EL (cell line): ENCODE results near the gene WFDC1.

Source experiments
- DNase-seq: peaks from one replicate; pipeline ENCODE4 v3.0.0-alpha.2; 2016

WFDC1 gene

GRCh38 chr16:84294531-84295142 is at the start of gene WFDC1:
Gene WFDC1 (plus strand): TSS chr16:84294878. CDS start chr16:84294972, 94 bp downstream.
- DNase-seq: no peak

GRCh38 chr16:84245956-84246678 is 48.6 kb upstream of the WFDC1 start:
- DNase-seq: no peak

DNA sequence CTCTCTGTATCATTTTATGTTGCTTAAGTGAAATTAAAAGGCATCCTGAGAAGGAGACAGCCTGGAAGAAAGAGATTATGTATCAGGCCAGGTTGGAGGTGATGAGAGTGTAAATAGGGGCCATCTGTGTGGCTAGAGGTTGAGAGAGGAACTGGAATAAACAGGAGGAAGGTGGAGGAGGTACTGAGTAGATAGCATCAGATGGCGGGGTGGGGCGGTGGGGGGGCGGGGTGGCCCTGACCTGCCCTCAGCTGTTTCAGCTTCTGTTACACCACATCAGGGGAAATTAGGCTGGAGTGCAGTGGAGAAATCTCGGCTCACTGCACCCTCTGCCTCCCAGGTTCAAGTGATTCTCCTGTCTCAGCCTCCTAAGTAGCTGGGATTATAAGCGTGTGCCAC is 48.0 kb upstream of the WFDC1 start:
- DNase-seq: no peak

DNA sequence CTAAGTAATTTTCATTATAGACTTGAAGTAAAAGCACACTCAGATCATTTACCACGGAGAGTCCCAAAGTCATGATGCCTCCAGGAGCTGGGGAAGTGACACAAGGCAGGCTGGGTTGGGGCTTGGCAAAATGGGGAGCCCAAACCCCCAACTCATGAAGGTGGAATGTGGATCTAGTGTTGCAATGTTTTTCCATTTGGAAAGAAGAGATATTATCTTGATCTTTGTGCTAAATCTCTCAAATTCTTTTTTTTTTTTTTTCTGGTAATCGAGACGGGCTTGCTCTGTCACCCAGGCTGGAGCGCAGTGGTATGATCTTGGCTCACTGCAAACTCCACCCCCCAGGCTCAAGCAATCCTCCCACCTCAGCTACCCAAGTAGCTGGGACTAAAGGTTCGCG is 47.3 kb upstream of the WFDC1 start:
- peak; percentile 58 for DNase-seq

DNA sequence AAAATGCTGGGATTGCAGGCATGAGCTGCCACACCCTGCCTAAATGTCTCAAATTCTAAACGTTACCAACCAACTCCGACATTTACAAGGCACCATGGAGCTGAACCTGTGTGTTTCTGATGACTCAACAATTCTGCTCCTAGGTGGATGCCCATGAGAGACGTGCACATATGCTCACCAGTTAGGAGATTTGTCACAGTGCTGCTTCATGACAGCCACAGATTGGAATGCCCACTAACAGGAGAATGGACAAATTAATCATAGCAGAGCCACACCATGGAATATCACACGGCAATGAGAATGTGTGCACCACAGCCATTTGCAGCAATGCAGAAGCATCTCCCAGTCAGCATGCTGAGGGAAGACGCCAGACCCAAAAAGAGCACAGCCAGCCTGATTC is 46.8 kb upstream of the WFDC1 start:
- DNase-seq: peak; percentile 80

DNA sequence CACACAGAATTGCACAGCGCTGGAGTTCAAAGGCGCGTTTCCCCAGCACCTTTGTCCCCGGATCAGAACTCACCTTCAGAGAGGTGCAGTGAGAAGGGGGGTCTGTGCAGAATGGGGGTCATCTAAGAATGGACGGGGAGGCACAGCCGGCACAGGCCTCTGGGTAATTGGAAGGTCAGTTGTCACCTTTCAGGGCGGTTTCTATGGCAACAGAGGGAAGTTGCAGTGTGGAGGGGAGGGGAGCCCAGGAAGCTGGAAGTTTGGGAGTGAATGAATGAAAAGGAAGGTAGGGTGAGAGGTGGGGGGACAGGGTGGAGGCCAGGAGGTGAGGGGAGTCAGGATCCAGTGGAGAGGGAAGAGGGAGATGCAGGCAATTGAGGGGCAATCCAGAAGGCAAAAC is 42.5 kb upstream of the WFDC1 start:
- DNase-seq: no peak

DNA sequence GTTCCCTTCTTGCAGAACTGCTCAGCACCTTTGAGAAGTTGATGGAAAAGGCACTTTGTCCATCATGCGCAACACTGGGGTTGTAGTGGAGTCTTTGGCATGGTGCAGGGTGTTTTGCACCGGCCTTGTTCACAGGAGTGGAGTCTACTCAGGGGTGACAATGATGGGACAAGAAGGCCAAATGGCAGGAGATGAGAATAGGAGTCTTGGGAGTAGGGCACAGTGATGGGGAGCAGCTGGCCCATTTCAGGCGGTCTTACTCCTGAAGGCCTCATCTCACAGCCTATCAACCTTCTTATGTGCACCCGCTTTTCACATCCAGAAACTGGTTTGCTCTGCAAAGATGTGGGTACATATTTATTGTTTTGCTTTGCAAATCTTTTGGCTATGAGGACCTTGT is 41.5 kb upstream of the WFDC1 start:
- DNase-seq: no peak

- no peak for DNase-seq
These were observed 40.6 kb upstream of the WFDC1 start for GRCh38 chr16:84254062-84254461.

GRCh38 chr16:84255050-84255810 is 39.4 kb upstream of the WFDC1 start:
- DNase-seq: no peak

GRCh38 chr16:84258266-84258665 is 36.4 kb upstream of the WFDC1 start:
- no peak for DNase-seq

GRCh38 chr16:84259691-84260090 is 35.0 kb upstream of the WFDC1 start:
- no peak for DNase-seq

- DNase-seq: no peak
These were observed 33.7 kb upstream of the WFDC1 start for GRCh38 chr16:84260766-84261554.

- no peak for DNase-seq
These were observed 32.6 kb upstream of the WFDC1 start for GRCh38 chr16:84262031-84262430.

DNA sequence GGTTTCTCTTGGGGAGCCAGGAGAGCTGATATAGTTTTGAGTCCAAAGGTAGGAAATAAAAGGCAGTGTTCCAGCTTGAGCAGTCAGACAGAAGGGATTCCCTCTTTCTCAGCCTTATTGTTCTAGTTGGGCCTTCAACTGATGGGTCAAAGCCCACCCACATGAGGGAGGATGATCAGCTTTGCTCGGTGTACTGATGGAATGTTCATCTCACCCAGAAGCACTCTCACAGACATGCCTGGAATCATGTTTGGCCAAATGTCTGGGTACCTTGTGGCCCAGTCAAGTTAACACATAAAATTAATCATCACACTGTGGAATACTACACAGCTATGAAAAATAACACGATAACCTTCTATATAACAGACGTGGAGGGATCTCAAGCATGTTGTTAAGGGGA is 31.7 kb upstream of the WFDC1 start:
- DNase-seq: no peak

GRCh38 chr16:84266451-84266850 is 28.2 kb upstream of the WFDC1 start:
- peak; percentile 52 for DNase-seq

GRCh38 chr16:84267380-84267779 is 27.3 kb upstream of the WFDC1 start:
- no peak for DNase-seq

- DNase-seq: no peak
These were observed 26.2 kb upstream of the WFDC1 start for GRCh38 chr16:84268291-84269040.

GRCh38 chr16:84270071-84270470 is 24.6 kb upstream of the WFDC1 start:
- DNase-seq: no peak

- no peak for DNase-seq
These were observed 24.1 kb upstream of the WFDC1 start for GRCh38 chr16:84270531-84270930.

GRCh38 chr16:84271037-84271436 is 23.6 kb upstream of the WFDC1 start:
- no peak for DNase-seq

GRCh38 chr16:84271866-84272265 is 22.8 kb upstream of the WFDC1 start:
- no peak for DNase-seq

- DNase-seq: no peak
These were observed 21.8 kb upstream of the WFDC1 start for GRCh38 chr16:84272740-84273320.
